CD8-positive, alpha-beta memory T cell (primary cell): Measurements from ENCODE around the gene LOXHD1. TPM values are rescaled to one million over a fixed set of nuclear protein-coding genes. Genes with fewer than 3 reads are reported as not detected.

Experiments used
- CTCF ChIA-PET: fragments of 350-600 bp; sonication (Branson Sonifier 250); formaldehyde crosslinking; loops from one replicate; lab custom pipeline; 2021; ENCODE audit warnings: antibody characterized with exemption; lab: Charles Lee
- POLR2A ChIA-PET: fragments of 350-600 bp; sonication (Branson Sonifier 250); formaldehyde crosslinking; loops from one replicate; lab custom pipeline; 2021; ENCODE audit warnings: antibody characterized with exemption; lab: Charles Lee
- DNase-seq, 5 donors: peaks; one replicate each; pipeline versions ENCODE4 v3.0.0 to v3.0.0-alpha.2; 2020 to 2022; ENCODE audit warnings: mixed read lengths in 1 of 5
- H3K27ac ChIP-seq: one replicate; pipeline ENCODE4 v1.7.0; 2013; ENCODE audit warnings: low read depth, mild to moderate bottlenecking, low read length, moderate library complexity
- H3K27me3 ChIP-seq: 2 replicates; pipeline ENCODE4 v1.7.0; 2013; ENCODE audit warnings: low read length, mild to moderate bottlenecking; ENCODE audit not compliant: insufficient read depth, poor library complexity, severe bottlenecking
- H3K36me3 ChIP-seq: 2 replicates; pipeline ENCODE4 v1.7.0; 2013; ENCODE audit warnings: mild to moderate bottlenecking, low read length, moderate library complexity; ENCODE audit not compliant: insufficient read depth
- H3K4me1 ChIP-seq: 2 replicates; pipeline ENCODE4 v1.7.0; 2013; ENCODE audit warnings: mild to moderate bottlenecking, low read length, moderate library complexity; ENCODE audit not compliant: insufficient read depth
- H3K4me3 ChIP-seq: 2 replicates; pipeline ENCODE4 v1.7.0; 2013; ENCODE audit warnings: mild to moderate bottlenecking, low read length
- H3K9me3 ChIP-seq: 2 replicates; pipeline ENCODE4 v1.7.0; 2013; ENCODE audit warnings: mild to moderate bottlenecking, low read length
- H3K27ac Mint-ChIP-seq, 8 donors: one replicate each; pipeline ENCODE4 v1.8.0; 2020 to 2021; ENCODE audit warnings: mixed read lengths in 8 of 8, mild to moderate bottlenecking in 6 of 8, inconsistent platforms in 3 of 8, moderate library complexity in 3 of 8
- H3K27me3 Mint-ChIP-seq, 2 donors: one replicate each; pipeline ENCODE4 v1.8.0; 2020 to 2021; ENCODE audit warnings: mixed read lengths in 2 of 2, mild to moderate bottlenecking in 1 of 2, moderate library complexity in 1 of 2
- H3K36me3 Mint-ChIP-seq, 3 donors: one replicate each; pipeline ENCODE4 v1.8.0; 2020 to 2021; ENCODE audit warnings: mixed read lengths in 3 of 3, inconsistent platforms in 1 of 3, mild to moderate bottlenecking in 1 of 3
- H3K4me1 Mint-ChIP-seq, 3 donors: one replicate each; pipeline ENCODE4 v1.8.0; 2020 to 2021; ENCODE audit warnings: mixed read lengths in 3 of 3, inconsistent platforms in 1 of 3, mild to moderate bottlenecking in 1 of 3
- H3K4me3 Mint-ChIP-seq, 7 donors: one replicate each; pipeline ENCODE4 v1.8.0; 2020 to 2021; ENCODE audit warnings: mixed read lengths in 7 of 7, mild to moderate bottlenecking in 6 of 7, moderate library complexity in 4 of 7, inconsistent platforms in 2 of 7
- H3K9me3 Mint-ChIP-seq, 5 donors: one replicate each; pipeline ENCODE4 v1.8.0; 2020 to 2022; ENCODE audit warnings: mixed read lengths in 5 of 5, mild to moderate bottlenecking in 3 of 5, moderate library complexity in 2 of 5, inconsistent platforms in 1 of 5
- polyA plus RNA-seq: library from polyadenylated mRNA; unstranded; fragments of 300-500 nt; fragmentation: Illumina TruSeq; gene quantifications from one replicate; pipeline ENCODE4 v1.2.3, GENCODE V29; 2021
- total RNA-seq, 2 experiments: library from RNA; stranded (reverse); gene quantifications; one replicate each; pipeline ENCODE4 v1.2.3, GENCODE V29; 2021

LOXHD1 gene
- total and polyA plus RNA-seq, 3 experiments from 2014 or later: not detected

- no peak overlapping the region for H3K4me3 Mint-ChIP-seq
- no peak overlapping the region for H3K27ac Mint-ChIP-seq
- H3K36me3 Mint-ChIP-seq: peaks cover 0 to 2% (median 0%) of the 10 kb centered on the region in 3 donors
- H3K4me1 ChIP-seq: no peaks in the 10 kb centered on the region
- no peak overlapping the region for H3K27ac ChIP-seq
- no peaks in the 10 kb centered on the region for H3K4me1 Mint-ChIP-seq
- H3K36me3 ChIP-seq: no peaks in the 10 kb centered on the region
- ChIA-PET CTCF (no interaction called here), POLR2A (no interaction called here)
- DNase-seq: no peak
- H3K27me3 Mint-ChIP-seq: peaks cover 11 to 14% of the 10 kb centered on the region in 2 donors
- peaks cover 0 to 4% (median 0%) of the 10 kb centered on the region in 5 donors for H3K9me3 Mint-ChIP-seq
- no peaks in the 10 kb centered on the region for H3K27me3 ChIP-seq
- no peaks in the 10 kb centered on the region for H3K9me3 ChIP-seq
- no peak overlapping the region for H3K4me3 ChIP-seq
Measured at GRCh38 chr18:46696702-46697101, 39.7 kb upstream of the LOXHD1 start.

GRCh38 chr18:46696268-46696667 is 39.2 kb upstream of the LOXHD1 start:
- no peak overlapping the region for H3K4me3 ChIP-seq
- ChIA-PET POLR2A (no interaction called here), CTCF (no interaction called here)
- H3K27ac ChIP-seq: no peak overlapping the region
- H3K9me3 ChIP-seq: no peaks in the 10 kb centered on the region
- H3K9me3 Mint-ChIP-seq: peaks cover 0 to 4% (median 0%) of the 10 kb centered on the region in 5 donors
- H3K27ac Mint-ChIP-seq: no peak overlapping the region
- H3K4me1 Mint-ChIP-seq: no peaks in the 10 kb centered on the region
- no peaks in the 10 kb centered on the region for H3K36me3 ChIP-seq
- DNase-seq: no peak
- H3K4me1 ChIP-seq: no peaks in the 10 kb centered on the region
- H3K4me3 Mint-ChIP-seq: no peak overlapping the region
- peaks cover 11 to 14% of the 10 kb centered on the region in 2 donors for H3K27me3 Mint-ChIP-seq
- peaks cover 0 to 2% (median 0%) of the 10 kb centered on the region in 3 donors for H3K36me3 Mint-ChIP-seq
- no peaks in the 10 kb centered on the region for H3K27me3 ChIP-seq

- DNase-seq: no peak
- no peaks in the 10 kb centered on the region for H3K4me1 Mint-ChIP-seq
- Histone ChIP-seq H3K4me1 (no peaks in the 10 kb centered on the region), H3K9me3 (no peaks in the 10 kb centered on the region), H3K27ac (no peak overlapping the region), H3K36me3 (no peaks in the 10 kb centered on the region), H3K4me3 (no peak overlapping the region), H3K27me3 (no peaks in the 10 kb centered on the region)
- peaks cover 11 to 14% of the 10 kb centered on the region in 2 donors for H3K27me3 Mint-ChIP-seq
- ChIA-PET CTCF (no interaction called here), POLR2A (no interaction called here)
- H3K36me3 Mint-ChIP-seq: peaks cover 0 to 2% (median 0%) of the 10 kb centered on the region in 3 donors
- no peak overlapping the region for H3K4me3 Mint-ChIP-seq
- peaks cover 0 to 4% (median 0%) of the 10 kb centered on the region in 5 donors for H3K9me3 Mint-ChIP-seq
- no peak overlapping the region for H3K27ac Mint-ChIP-seq
Measured at GRCh38 chr18:46693996-46694395, 37.0 kb upstream of the LOXHD1 start.

GRCh38 chr18:46688853-46689525 is 32.0 kb upstream of the LOXHD1 start:
- H3K27me3 ChIP-seq: no peaks in the 10 kb centered on the region
- H3K4me1 ChIP-seq: no peaks in the 10 kb centered on the region
- no peaks in the 10 kb centered on the region for H3K36me3 ChIP-seq
- no peak overlapping the region for H3K4me3 ChIP-seq
- H3K9me3 Mint-ChIP-seq: no peaks in the 10 kb centered on the region
- H3K4me3 Mint-ChIP-seq: no peak overlapping the region
- no peaks in the 10 kb centered on the region for H3K9me3 ChIP-seq
- no peak overlapping the region for H3K27ac Mint-ChIP-seq
- peaks cover 5 to 6% of the 10 kb centered on the region in 2 donors for H3K27me3 Mint-ChIP-seq
- no peak for DNase-seq
- peaks cover 0 to 2% (median 0%) of the 10 kb centered on the region in 3 donors for H3K36me3 Mint-ChIP-seq
- no peak overlapping the region for H3K27ac ChIP-seq
- ChIA-PET CTCF (interaction anchor here (0.9 to 1.0 kb wide), 2 partner anchors 12 to 31 kb away, joined by 3 to 4 read pairs; no protein-coding TSS in a partner anchor), POLR2A (no interaction called here)
- no peaks in the 10 kb centered on the region for H3K4me1 Mint-ChIP-seq

DNA sequence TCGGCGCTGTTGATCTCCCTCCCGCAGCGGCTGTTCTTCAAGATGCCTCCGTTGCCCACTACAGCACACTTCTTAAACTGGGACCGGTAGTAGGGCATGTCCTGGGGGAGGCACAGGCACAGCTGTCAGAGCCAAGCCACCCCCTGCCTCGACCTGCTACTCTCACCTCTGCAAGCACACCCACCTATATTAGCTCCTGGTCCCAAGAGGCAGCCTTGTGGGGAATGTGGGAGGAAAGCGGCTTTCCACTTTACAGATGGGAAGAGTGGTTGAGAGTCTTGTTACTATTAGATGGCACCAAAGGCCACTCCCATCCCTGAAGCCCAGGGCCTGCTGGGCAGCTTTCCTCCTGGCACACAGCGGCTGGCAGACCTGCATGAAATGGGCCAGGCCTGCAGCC is 29.2 kb upstream of the LOXHD1 start:
- Histone ChIP-seq H3K27ac (no peak overlapping the region), H3K36me3 (no peaks in the 10 kb centered on the region), H3K27me3 (no peaks in the 10 kb centered on the region), H3K9me3 (no peaks in the 10 kb centered on the region), H3K4me1 (no peaks in the 10 kb centered on the region), H3K4me3 (no peak overlapping the region)
- ChIA-PET CTCF (no interaction called here), POLR2A (no interaction called here)
- no peak overlapping the region for H3K4me3 Mint-ChIP-seq
- no peaks in the 10 kb centered on the region for H3K4me1 Mint-ChIP-seq
- no peaks in the 10 kb centered on the region for H3K36me3 Mint-ChIP-seq
- H3K27me3 Mint-ChIP-seq: no peaks in the 10 kb centered on the region
- H3K9me3 Mint-ChIP-seq: no peaks in the 10 kb centered on the region
- H3K27ac Mint-ChIP-seq: no peak overlapping the region
- no peak for DNase-seq

DNA sequence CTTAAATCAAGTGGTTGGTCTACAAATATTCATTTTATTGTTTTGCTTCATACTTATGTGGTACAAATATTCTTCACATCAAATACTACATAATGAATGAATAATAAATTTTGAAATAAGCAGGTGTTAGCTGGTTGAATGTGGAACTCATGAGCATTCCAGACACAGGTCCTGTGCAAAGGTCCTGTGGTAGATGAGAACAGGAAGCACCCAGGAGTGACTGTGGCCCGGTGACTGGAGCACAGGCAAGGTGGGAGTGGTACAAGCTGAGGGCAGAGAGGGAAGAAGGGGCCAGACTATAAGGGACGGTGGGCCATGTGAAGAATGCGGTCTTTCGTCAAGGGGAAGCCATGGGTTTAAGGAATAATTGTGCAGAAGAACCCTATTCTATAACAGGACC is 26.2 kb upstream of the LOXHD1 start:
- Mint-ChIP-seq H3K4me3 (no peak overlapping the region), H3K36me3 (no peaks in the 10 kb centered on the region), H3K27ac (no peak overlapping the region), H3K9me3 (no peaks in the 10 kb centered on the region), H3K4me1 (no peaks in the 10 kb centered on the region), H3K27me3 (no peaks in the 10 kb centered on the region)
- H3K36me3 ChIP-seq: no peaks in the 10 kb centered on the region
- POLR2A ChIA-PET: no interaction called here
- DNase-seq: no peak
- no peak overlapping the region for H3K4me3 ChIP-seq
- CTCF ChIA-PET: no interaction called here
- H3K9me3 ChIP-seq: no peaks in the 10 kb centered on the region
- H3K4me1 ChIP-seq: no peaks in the 10 kb centered on the region
- no peak overlapping the region for H3K27ac ChIP-seq
- no peaks in the 10 kb centered on the region for H3K27me3 ChIP-seq

DNA sequence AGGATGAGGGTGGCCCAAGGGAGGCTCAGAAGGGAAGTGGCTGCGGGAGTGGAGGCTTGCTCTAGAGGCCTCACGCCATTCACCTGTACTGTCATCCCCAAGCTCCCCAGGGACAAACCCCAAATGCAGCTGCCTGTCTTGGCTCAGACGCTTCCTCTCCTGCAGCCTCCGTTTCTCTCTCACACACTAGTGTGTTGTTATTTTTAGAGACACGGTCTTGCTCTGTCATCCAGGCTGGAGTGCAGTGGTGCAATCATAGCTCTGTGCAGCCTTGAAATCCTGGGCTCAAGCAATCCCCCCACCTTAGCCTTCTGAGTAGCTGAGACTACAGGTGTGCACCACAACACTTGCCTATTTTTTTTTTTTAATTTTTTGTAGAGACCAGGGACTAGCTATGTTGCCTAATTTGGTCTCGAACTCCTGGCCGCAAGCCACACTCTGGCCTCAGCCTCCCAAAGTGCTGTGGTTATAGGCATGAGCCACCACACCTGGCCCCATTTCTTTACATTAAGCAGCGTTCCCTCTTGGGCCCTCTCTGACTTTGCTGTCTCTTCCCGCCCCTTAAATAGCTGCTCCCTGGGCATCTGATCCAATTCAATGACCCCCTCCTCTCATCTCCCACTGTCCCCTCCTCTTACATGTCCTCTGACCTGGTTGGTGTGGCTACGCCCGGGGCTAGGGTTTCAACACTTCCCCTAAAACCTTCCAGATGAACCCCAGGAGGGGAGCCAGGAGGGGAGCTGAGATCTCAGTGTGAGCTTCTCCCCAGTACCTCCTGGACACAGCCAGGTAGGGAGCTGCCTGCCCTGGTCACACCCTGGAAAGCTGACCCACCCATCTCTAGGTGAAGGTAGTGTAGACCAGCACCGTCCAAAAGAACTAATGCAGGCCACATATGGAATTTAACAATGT is 24.0 kb upstream of the LOXHD1 start:
- Mint-ChIP-seq H3K27ac (no peak overlapping the region), H3K4me3 (no peak overlapping the region)
- POLR2A ChIA-PET: no interaction called here

More for the DNA sequence above, 24.0 kb upstream of the LOXHD1 start:
- no peak overlapping the region for H3K27ac ChIP-seq
- H3K4me1 Mint-ChIP-seq: no peaks in the 10 kb centered on the region
- H3K4me1 ChIP-seq: no peaks in the 10 kb centered on the region
- H3K9me3 ChIP-seq: no peaks in the 10 kb centered on the region
- CTCF ChIA-PET: no interaction called here
- H3K27me3 Mint-ChIP-seq: peaks cover 0 to 1% of the 10 kb centered on the region in 2 donors
- H3K27me3 ChIP-seq: no peaks in the 10 kb centered on the region
- no peak for DNase-seq
- no peaks in the 10 kb centered on the region for H3K36me3 Mint-ChIP-seq
- H3K9me3 Mint-ChIP-seq: no peaks in the 10 kb centered on the region
- H3K4me3 ChIP-seq: no peak overlapping the region
- H3K36me3 ChIP-seq: no peaks in the 10 kb centered on the region
